DMS 273 (cell line): Measurements from ENCODE around the gene DYNC1H1.
A peak's percentile ranks its signal among the peaks of the same experiment; 100 is the strongest.

Experiments
- DNase-seq: peaks from one replicate; lab custom pipeline; 2025; ENCODE audit not compliant: unreplicated experiment; lab: John Stamatoyannopoulos, UW

DYNC1H1 gene

DNA sequence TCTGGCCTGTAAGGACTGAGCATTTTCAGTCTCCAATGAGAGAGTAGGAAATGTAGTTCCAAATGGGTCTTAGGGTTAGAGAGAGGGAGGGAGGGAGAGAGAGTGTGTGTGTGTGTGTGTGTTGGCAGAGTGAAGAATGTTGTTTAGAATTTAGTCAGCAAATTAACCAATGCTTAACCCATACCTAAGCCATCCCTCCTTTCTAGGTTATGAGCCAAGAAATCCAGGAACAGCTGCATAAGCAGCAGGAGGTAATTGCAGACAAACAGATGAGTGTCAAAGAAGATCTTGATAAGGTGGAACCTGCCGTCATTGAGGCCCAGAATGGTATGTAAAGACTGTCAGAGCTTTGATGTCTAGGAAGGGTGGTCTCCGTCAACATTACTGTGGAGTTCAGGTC lies 65.6 kb downstream of the DYNC1H1 start:
- DNase-seq = peak; percentile 77

DNA sequence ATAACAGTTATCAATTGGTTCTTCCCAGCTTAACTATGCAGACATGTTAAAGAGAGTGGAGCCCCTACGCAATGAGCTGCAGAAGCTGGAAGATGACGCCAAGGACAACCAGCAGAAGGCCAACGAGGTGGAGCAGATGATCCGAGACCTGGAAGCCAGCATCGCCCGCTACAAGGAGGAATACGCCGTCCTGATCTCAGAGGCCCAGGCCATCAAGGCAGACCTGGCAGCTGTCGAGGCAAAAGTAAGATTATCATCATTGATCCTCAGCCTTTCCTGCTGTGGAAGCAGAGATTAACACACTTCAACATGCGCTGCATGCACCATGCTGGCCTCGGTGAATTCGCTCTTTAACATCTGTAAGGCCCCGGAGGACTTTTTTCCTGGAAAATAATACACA lies 68.9 kb downstream of the DYNC1H1 start:
- no peak for DNase-seq

DNA sequence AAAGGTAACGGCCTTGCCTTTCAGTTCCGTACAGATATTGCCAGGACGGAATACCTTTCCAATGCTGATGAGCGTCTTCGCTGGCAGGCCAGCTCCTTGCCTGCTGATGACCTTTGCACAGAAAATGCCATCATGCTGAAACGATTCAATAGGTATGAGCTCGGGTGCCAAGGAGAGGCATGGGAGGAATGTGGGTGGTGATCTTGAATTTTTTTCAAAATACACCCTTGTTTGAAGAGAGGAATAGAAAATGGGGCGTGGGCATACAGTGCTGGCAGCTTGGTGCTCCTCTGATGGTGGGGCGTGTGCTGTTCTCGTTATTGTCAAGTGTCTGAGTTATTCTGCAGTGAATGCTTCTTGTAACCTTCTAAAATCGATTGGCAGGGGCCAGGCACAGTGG lies 69.9 kb downstream of the DYNC1H1 start:
- DNase-seq = no peak

GRCh38 chr14:102035914-102036313 lies 71.5 kb downstream of the DYNC1H1 start:
- no peak for DNase-seq

- DNase-seq = no peak
Measured at GRCh38 chr14:102037686-102038085, 73.3 kb downstream of the DYNC1H1 start.

GRCh38 chr14:102039157-102039556 lies 74.8 kb downstream of the DYNC1H1 start:
- DNase-seq = no peak

DNA sequence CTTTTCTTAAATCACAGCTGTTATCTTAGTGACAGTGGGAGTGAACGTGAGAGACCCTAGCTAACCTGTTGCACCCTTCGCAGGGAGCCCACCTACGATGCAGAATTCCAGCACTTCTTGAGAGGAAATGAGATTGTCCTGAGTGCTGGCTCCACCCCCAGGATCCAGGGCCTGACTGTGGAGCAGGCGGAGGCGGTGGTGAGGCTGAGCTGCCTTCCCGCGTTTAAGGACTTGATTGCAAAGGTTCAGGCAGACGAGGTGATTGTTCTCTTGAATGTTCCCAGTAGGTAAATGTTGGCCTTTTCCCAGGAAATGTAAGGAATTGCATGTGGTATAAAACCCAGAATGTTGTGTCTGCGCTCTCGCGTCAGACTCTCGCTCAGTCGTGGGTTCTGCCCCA lies 75.8 kb downstream of the DYNC1H1 start:
- DNase-seq = no peak

DNA sequence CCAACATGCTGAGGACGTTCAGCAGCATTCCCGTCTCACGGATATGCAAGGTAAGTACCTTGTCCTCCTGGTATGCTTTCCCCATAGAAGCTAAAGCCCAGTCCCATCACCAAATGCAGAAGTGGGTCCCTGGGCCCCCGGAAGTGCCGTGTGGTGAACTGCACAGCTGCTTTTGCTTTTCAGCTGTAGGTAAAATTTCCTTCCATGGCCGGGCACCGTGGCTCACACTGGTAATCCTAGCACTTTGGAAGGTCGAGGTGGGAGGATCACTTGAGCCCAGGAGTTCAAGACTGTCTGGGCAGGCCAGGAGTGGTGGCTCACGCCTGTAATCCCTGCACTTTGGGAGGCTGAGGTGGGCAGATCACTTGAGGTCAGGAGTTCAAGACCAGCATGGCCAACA lies 78.3 kb downstream of the DYNC1H1 start:
- no peak for DNase-seq

- DNase-seq = no peak
Measured at GRCh38 chr14:102043251-102044025, 79.1 kb downstream of the DYNC1H1 start.

- DNase-seq = no peak
Measured at GRCh38 chr14:102044566-102044965, 80.2 kb downstream of the DYNC1H1 start.

DNA sequence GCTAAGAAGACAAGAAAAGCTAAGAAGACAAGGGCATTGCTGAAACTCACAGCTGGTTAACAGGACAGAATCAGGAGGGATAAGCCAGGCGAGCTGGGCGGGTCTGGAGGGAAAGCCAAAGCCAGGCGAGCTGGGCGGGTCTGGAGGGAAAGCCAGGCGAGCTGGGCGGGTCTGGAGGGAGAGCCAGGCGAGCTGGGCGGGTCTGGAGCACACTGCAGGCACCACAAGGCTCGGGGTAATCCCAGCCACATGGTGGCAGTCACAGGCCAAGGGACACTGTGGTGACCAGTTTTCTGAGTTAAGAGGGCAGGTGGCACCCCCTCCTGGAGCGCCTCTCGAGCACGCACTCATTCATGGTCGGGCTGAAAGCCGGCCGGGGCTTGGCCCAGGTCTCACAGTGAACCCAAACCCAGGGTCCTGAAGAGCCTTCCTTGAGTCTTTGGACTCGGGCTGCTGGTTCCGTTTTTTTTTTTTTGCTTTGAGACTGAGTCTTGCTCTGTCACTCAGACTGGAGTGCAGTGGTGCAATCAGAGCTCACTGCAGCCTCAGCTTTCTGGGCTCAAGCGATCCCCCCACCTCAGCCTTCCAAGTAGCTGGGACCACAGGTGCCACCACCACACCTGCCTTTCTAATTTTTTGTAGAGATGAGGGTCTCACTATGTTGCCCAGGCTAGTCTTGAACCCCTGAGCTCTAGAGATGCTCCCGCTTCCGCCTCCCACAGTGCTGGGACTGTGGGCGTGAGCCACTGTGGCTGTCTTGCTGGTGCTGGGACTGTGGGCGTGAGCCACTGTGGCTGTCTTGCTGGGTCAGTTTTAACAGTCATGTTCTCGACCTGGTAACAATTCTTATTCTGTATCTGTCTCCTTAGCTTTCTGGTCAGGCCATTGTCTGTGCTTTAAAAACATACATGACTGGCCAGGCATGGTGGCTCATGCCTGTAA lies 82.2 kb downstream of the DYNC1H1 start:
- peak; percentile 76 for DNase-seq

DNA sequence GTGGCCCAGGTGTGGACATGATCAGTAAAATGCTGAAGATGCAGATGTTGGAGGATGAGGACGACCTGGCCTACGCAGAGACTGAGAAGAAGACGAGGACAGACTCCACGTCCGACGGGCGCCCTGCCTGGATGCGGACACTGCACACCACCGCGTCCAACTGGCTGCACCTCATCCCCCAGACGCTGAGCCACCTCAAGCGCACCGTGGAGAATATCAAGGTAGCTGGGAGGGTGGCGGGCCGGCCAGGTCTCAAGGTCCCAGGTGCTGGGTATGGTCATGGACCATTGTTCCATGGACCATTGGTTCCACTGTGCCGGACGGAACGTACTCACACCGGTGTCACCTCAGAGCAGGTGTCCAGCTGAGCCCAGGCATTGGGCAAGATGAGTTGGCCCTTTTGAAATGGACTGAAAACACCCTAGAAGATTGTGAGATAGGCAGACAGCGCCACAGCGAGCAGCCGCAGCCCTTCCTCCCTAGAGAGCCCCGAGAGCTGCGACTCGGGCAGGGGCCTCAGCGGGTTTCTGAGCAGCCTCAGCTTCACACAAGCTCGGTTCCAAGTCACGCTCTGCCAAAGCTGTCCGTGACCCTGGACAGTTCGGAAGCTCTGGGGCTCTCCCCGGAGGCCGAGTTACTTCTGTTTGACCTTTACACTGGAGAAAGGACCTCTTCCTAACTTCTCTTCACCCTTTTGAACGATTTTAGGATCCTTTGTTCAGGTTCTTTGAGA lies 83.6 kb downstream of the DYNC1H1 start:
- no peak for DNase-seq

GRCh38 chr14:102049258-102050025 lies 85.1 kb downstream of the DYNC1H1 start:
- peak; percentile 51 for DNase-seq

- no peak for DNase-seq
Measured at GRCh38 chr14:102050026-102050405, 85.6 kb downstream of the DYNC1H1 start.

DNA sequence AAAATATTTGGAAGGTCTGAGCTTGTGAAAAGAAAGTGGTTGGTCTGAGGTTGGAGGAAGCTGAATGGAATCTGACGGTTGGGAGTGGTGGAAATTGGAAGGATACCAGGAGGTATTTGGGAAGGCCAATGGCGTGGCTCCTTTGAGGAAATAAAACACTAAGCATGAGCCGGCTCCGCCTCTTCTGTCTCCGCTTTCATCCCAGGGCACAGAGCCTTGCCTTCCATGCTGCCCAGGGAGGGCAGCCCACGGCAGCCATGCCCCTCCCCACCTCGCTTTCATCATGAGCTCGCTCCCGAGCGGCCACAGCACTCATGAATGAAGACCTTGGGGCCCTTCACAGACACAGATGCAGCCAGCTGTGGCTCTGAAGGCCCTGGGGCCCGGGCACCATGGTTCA lies 86.3 kb downstream of the DYNC1H1 start:
- no peak for DNase-seq

DNA sequence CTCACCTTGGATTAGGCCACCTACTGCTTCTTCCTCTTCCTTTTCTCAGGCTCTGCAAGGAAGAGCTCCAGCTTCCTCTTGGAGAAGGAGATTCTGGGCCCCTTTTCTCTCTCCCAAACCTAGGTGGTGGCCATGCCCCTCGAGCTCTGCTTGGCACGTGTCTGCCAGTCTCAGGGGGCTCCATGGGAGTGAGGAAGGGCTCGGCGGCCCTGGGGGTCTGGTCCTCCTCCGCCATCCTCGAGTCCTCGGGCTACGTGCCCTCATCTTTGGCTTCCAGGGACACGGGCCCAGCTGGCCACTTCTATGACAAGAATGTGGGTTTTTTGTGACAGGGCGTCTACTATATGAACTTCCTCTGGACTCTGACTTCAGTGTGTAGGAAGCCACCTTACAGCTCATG lies 88.1 kb downstream of the DYNC1H1 start:
- DNase-seq = no peak

GRCh38 chr14:102055181-102055901 lies 91.0 kb downstream of the DYNC1H1 start:
- no peak for DNase-seq

GRCh38 chr14:102056694-102057442 lies 92.5 kb downstream of the DYNC1H1 start:
- DNase-seq = no peak

DNA sequence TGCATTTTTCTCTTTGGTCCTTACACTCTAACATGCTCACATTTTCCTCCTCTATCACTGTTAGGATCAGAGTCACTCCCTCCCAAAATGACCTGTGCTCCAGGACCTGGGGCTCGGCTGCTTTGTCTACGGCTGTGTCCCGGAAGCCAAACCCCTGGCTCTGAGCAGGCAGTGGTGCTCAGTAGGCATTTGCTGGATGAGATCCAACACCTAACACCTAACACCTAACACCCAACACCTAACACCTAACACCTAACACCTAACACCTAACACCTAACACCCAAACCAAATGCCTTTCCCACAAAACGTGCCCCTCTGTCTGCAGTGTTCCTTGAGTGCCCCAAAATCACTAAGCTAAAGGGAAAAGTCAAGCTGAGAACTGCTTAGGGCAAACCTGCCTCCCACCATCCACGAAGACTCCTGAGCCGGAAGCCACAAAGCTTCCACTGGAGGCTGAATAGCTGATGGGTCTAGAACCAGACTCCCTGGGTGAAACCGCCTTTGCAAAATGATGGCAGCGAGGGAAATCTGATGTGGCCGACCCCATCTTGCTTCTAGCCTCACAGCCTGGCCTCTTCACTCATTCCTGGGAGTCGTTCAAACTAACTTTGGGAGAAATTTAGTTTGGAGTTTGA lies 93.2 kb downstream of the DYNC1H1 start:
- DNase-seq = no peak
